Mesenchymal stem cell (in vitro differentiated cells and primary cell): ENCODE data around the gene OR10H4.
"Not testable (repeated sequence)": the region's sequence is repeated elsewhere in the genome, so short reads cannot be mapped to it uniquely, and the experiment has no call there.

Source experiments
- DNase-seq: peaks from one replicate; pipeline ENCODE4 v3.0.0-alpha.2; 2013
- H2AFZ ChIP-seq: one replicate; pipeline ENCODE4 v1.6.1; 2013; ENCODE audit warnings: low read depth, mild to moderate bottlenecking, control low read depth, inconsistent platforms, low read length, moderate library complexity
- H2AK5ac ChIP-seq: 2 replicates; pipeline ENCODE4 v1.6.1; 2013; ENCODE audit warnings: low read length, moderate library complexity, mild to moderate bottlenecking, inconsistent platforms; ENCODE audit not compliant: severe bottlenecking
- H2BK120ac ChIP-seq: one replicate; pipeline ENCODE4 v1.6.1; 2013; ENCODE audit warnings: low read depth, mild to moderate bottlenecking, inconsistent platforms, low read length, moderate library complexity
- H2BK12ac ChIP-seq, 2 experiments: one replicate each; pipeline ENCODE4 v1.6.1; 2013; ENCODE audit warnings: inconsistent platforms in 2 of 2, low read length in 2 of 2, mild to moderate bottlenecking in 2 of 2, moderate library complexity in 2 of 2, control low read depth in 1 of 2
- H2BK15ac ChIP-seq: one replicate; pipeline ENCODE4 v1.6.1; 2013; ENCODE audit warnings: mild to moderate bottlenecking, low read depth, inconsistent platforms; ENCODE audit not compliant: poor library complexity, severe bottlenecking
- H2BK5ac ChIP-seq: 2 replicates; pipeline ENCODE4 v1.6.1; 2013; ENCODE audit warnings: low read depth, mild to moderate bottlenecking, low read length, control low read depth, inconsistent platforms; ENCODE audit not compliant: poor library complexity, severe bottlenecking
- H3K14ac ChIP-seq, 2 experiments: one replicate each; pipeline ENCODE4 v1.6.1; 2013; ENCODE audit warnings: inconsistent platforms in 2 of 2, low read length in 2 of 2, control low read depth in 1 of 2, mild to moderate bottlenecking in 1 of 2, moderate library complexity in 1 of 2
- H3K18ac ChIP-seq, 2 experiments: one replicate each; pipeline ENCODE4 v1.6.1; 2013; ENCODE audit warnings: inconsistent platforms in 2 of 2, low read length in 2 of 2, control low read depth in 1 of 2, low read depth in 1 of 2, mild to moderate bottlenecking in 1 of 2
- H3K23ac ChIP-seq, 2 experiments: one replicate each; pipeline ENCODE4 v1.6.1; 2013; ENCODE audit warnings: inconsistent platforms in 2 of 2, low read length in 2 of 2, mild to moderate bottlenecking in 2 of 2, moderate library complexity in 2 of 2, control low read depth in 1 of 2
- H3K27ac ChIP-seq: 2 replicates; pipeline ENCODE4 v1.5.1; 2013; ENCODE audit warnings: mild to moderate bottlenecking, moderate library complexity, low read length, control low read depth, inconsistent platforms; ENCODE audit not compliant: poor library complexity, severe bottlenecking
- H3K27me3 ChIP-seq, 2 experiments: 2 replicates each; pipeline versions ENCODE4 v1.6.1 to v1.7.0; 2013; ENCODE audit warnings: low read length in 2 of 2, mild to moderate bottlenecking in 2 of 2, moderate library complexity in 2 of 2, control low read depth in 1 of 2, inconsistent platforms in 1 of 2; ENCODE audit not compliant: control insufficient read depth in 1 of 2, insufficient read depth in 1 of 2
- H3K36me3 ChIP-seq, 2 experiments: 2 replicates each; pipeline versions ENCODE4 v1.6.1 to v1.7.0; 2013; ENCODE audit warnings: low read length in 2 of 2, control low read depth in 1 of 2, inconsistent platforms in 1 of 2, low read depth in 1 of 2, mild to moderate bottlenecking in 1 of 2; ENCODE audit not compliant: insufficient read depth in 2 of 2, control insufficient read depth in 1 of 2
- H3K4ac ChIP-seq, 2 experiments: one replicate each; pipeline ENCODE4 v1.6.1; 2013; ENCODE audit warnings: inconsistent platforms in 2 of 2, low read length in 2 of 2, mild to moderate bottlenecking in 2 of 2, moderate library complexity in 2 of 2, control low read depth in 1 of 2, low read depth in 1 of 2
- H3K4me1 ChIP-seq: 2 replicates; pipeline ENCODE4 v1.6.1; 2013; ENCODE audit warnings: low read depth, low read length, control low read depth; ENCODE audit not compliant: control insufficient read depth, insufficient read depth
- H3K4me2 ChIP-seq: 2 replicates; pipeline ENCODE4 v1.6.1; 2013; ENCODE audit warnings: low read length, mild to moderate bottlenecking, inconsistent platforms; ENCODE audit not compliant: poor library complexity, severe bottlenecking
- H3K4me3 ChIP-seq, 2 experiments: 2 replicates each; pipeline versions ENCODE4 v1.5.1 to v1.7.0; 2013; ENCODE audit warnings: low read length in 2 of 2, mild to moderate bottlenecking in 2 of 2, control low read depth in 1 of 2, low read depth in 1 of 2; ENCODE audit not compliant: insufficient read depth in 1 of 2
- H3K79me1 ChIP-seq: replicated peaks from 2 replicates; pipeline ENCODE4 v1.6.1; 2013; ENCODE audit warnings: mild to moderate bottlenecking, control low read depth, low read length, inconsistent platforms; ENCODE audit not compliant: poor library complexity, severe bottlenecking
- H3K9ac ChIP-seq: 2 replicates; pipeline ENCODE4 v1.7.0; 2013; ENCODE audit warnings: mild to moderate bottlenecking, low read length, moderate library complexity
- H3K9me3 ChIP-seq: 2 replicates; pipeline ENCODE4 v1.7.0; 2013; ENCODE audit warnings: mild to moderate bottlenecking, low read length; ENCODE audit not compliant: control insufficient read depth
- H4K8ac ChIP-seq: one replicate; pipeline ENCODE4 v1.6.1; 2013; ENCODE audit warnings: inconsistent platforms, mild to moderate bottlenecking, low read length, moderate library complexity
- H4K91ac ChIP-seq: one replicate; pipeline ENCODE4 v1.6.1; 2013; ENCODE audit warnings: mild to moderate bottlenecking, low read length, inconsistent platforms
- WGBS: methylation state at CpG from one replicate; pipeline ENCODE4 v1.1.7; 2013; ENCODE audit warnings: mixed read lengths; 5-methylcytosine and 5-hydroxymethylcytosine counted together

Gene OR10H4

GRCh38 chr19:15979293-15979692 lies 30.5 kb downstream of the OR10H4 start:
- Histone ChIP-seq H3K79me1 (no peaks in the 10 kb centered on the region), H2BK120ac (no peak overlapping the region), H2BK12ac (no peak overlapping the region), H3K18ac (no peak overlapping the region), H2BK15ac (no peak overlapping the region), H2BK5ac (no peak overlapping the region), H3K4ac (no peak overlapping the region), H3K4me2 (no peak overlapping the region), H3K9me3 (peaks cover 3% of the 10 kb centered on the region), H3K27me3 (peaks cover 0 to 29% of the 10 kb centered on the region in 2 experiments), H4K91ac (no peak overlapping the region), H3K14ac (no peak overlapping the region), H3K23ac (no peak overlapping the region), H3K27ac (no peak overlapping the region), H3K4me1 (no peaks in the 10 kb centered on the region), H4K8ac (no peak overlapping the region), H3K36me3 (no peaks in the 10 kb centered on the region), H2AFZ (no peak overlapping the region), H3K4me3 (no peak overlapping the region), H3K9ac (no peak overlapping the region), H2AK5ac (no peak overlapping the region)
- no peak for DNase-seq
- 63% methylated on average over 3 of the region's 4 CpGs for WGBS

GRCh38 chr19:15985831-15986230 lies 37.0 kb downstream of the OR10H4 start:
- H3K9me3 ChIP-seq, H3K14ac ChIP-seq, H2AFZ ChIP-seq, H3K27ac ChIP-seq, H3K18ac ChIP-seq, H3K4me2 ChIP-seq, H3K79me1 ChIP-seq, H3K4ac ChIP-seq, H4K91ac ChIP-seq, H3K4me3 ChIP-seq, DNase-seq, H2BK120ac ChIP-seq, H4K8ac ChIP-seq, H2BK5ac ChIP-seq, H3K9ac ChIP-seq, H2BK12ac ChIP-seq, H3K36me3 ChIP-seq, H3K23ac ChIP-seq, H3K27me3 ChIP-seq, H2BK15ac ChIP-seq, H3K4me1 ChIP-seq, H2AK5ac ChIP-seq: not testable (repeated sequence)
- 70% methylated on average over 6 of the region's 6 CpGs for WGBS

DNA sequence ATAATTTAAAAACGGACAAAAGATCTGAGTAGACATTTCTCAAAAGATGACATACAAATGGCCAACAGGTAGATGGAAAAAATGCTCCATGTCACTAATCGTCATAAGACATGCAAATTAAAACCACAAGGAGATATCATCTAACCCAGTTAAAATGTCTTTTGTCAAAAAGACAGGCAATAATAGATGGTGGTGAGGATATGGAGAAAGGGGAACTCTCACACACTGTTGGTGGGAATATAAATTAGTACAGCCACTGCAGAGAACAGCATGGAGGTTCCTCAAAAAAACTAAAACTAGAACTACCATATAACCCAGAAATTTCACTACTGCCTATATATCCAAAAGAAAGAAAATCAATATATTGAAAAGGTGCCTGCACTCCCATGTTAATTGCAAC lies 37.9 kb downstream of the OR10H4 start:
- Histone ChIP-seq H3K27me3 (peaks cover 0 to 15% of the 10 kb centered on the region in 2 experiments), H2BK12ac (no peak overlapping the region), H3K4me3 (no peak overlapping the region), H3K9me3 (peaks cover 9% of the 10 kb centered on the region), H3K18ac (no peak overlapping the region), H3K79me1 (no peaks in the 10 kb centered on the region), H3K4ac (no peak overlapping the region), H3K14ac (no peak overlapping the region), H2AK5ac (no peak overlapping the region), H3K4me2 (no peak overlapping the region), H2BK120ac (no peak overlapping the region), H2BK5ac (no peak overlapping the region), H3K36me3 (no peaks in the 10 kb centered on the region), H4K8ac (no peak overlapping the region), H3K27ac (no peak overlapping the region), H2AFZ (no peak overlapping the region), H3K4me1 (no peaks in the 10 kb centered on the region), H2BK15ac (no peak overlapping the region), H3K9ac (no peak overlapping the region), H3K23ac (no peak overlapping the region), H4K91ac (no peak overlapping the region)
- WGBS: 100% methylated on average over 1 of the region's 2 CpGs
- no peak for DNase-seq

DNA sequence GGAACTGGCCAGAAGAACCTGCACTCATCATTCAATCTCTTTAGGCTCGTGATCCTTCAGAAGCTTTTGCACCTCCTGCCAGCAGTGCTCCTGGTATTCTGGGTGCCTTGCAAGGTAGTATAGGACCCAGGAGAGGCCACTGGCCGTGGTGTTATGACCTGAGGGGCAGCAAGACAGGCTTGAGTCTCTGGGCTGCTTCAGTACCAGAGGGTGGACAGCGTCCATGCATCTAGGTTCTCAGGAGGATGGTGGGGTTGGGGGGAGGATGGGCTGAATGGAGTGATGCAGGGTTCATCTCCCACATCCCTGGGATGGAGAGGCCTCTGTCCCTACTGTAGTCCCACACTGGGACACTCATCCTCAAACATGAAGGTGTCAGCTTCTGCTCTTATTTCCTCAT lies 41.1 kb downstream of the OR10H4 start:
- H3K27ac ChIP-seq: no peak overlapping the region
- H3K4me1 ChIP-seq: no peaks in the 10 kb centered on the region
- H2BK12ac ChIP-seq: no peak overlapping the region
- H2BK5ac ChIP-seq: no peak overlapping the region
- no peak overlapping the region for H3K4me3 ChIP-seq
- H2BK15ac ChIP-seq: no peak overlapping the region
- no peak overlapping the region for H3K9ac ChIP-seq
- peaks cover 0 to 34% of the 10 kb centered on the region in 2 experiments for H3K27me3 ChIP-seq
- peaks cover 6% of the 10 kb centered on the region for H3K9me3 ChIP-seq
- H3K4me2 ChIP-seq: no peak overlapping the region
- no peak overlapping the region for H3K18ac ChIP-seq
- no peak overlapping the region for H3K4ac ChIP-seq
- no peak overlapping the region for H4K91ac ChIP-seq
- 21% methylated on average over 2 of the region's 3 CpGs for WGBS
- no peaks in the 10 kb centered on the region for H3K79me1 ChIP-seq
- H2AFZ ChIP-seq: no peak overlapping the region
- no peak overlapping the region for H2AK5ac ChIP-seq
- no peak overlapping the region for H3K23ac ChIP-seq
- no peaks in the 10 kb centered on the region for H3K36me3 ChIP-seq
- DNase-seq: no peak
- no peak overlapping the region for H2BK120ac ChIP-seq
- H3K14ac ChIP-seq: no peak overlapping the region
- H4K8ac ChIP-seq: no peak overlapping the region
